Measurements from ENCODE around the gene DYNLT2. TPM values are rescaled to one million over a fixed set of nuclear protein-coding genes. Genes with fewer than 3 reads are reported as not detected.

DYNLT2 gene
- total and polyA plus RNA-seq, 2 of the 13 experiments (the other 11 are each of a cell fraction or from before 2014, with no cell fraction given), result 2.1 to 4.3 TPM

GRCh38 chr6:169701954-169702839 is 49.2 kb downstream of the DYNLT2 start, which contains the start of the genes C6orf120 and WDR27 (continued):
- TF ChIP-seq, protein P1, sequence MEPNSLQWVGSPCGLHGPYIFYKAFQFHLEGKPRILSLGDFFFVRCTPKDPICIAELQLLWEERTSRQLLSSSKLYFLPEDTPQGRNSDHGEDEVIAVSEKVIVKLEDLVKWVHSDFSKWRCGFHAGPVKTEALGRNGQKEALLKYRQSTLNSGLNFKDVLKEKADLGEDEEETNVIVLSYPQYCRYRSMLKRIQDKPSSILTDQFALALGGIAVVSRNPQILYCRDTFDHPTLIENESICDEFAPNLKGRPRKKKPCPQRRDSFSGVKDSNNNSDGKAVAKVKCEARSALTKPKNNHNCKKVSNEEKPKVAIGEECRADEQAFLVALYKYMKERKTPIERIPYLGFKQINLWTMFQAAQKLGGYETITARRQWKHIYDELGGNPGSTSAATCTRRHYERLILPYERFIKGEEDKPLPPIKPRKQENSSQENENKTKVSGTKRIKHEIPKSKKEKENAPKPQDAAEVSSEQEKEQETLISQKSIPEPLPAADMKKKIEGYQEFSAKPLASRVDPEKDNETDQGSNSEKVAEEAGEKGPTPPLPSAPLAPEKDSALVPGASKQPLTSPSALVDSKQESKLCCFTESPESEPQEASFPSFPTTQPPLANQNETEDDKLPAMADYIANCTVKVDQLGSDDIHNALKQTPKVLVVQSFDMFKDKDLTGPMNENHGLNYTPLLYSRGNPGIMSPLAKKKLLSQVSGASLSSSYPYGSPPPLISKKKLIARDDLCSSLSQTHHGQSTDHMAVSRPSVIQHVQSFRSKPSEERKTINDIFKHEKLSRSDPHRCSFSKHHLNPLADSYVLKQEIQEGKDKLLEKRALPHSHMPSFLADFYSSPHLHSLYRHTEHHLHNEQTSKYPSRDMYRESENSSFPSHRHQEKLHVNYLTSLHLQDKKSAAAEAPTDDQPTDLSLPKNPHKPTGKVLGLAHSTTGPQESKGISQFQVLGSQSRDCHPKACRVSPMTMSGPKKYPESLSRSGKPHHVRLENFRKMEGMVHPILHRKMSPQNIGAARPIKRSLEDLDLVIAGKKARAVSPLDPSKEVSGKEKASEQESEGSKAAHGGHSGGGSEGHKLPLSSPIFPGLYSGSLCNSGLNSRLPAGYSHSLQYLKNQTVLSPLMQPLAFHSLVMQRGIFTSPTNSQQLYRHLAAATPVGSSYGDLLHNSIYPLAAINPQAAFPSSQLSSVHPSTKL (CRISPR knock-in tag; IDR thresholded peaks at IDR 0.05), result peak; percentile 53
- no peak for TF ChIP-seq ATRX (CRISPR knock-in tag; IDR thresholded peaks at IDR 0.05; ENCODE audit: borderline replicate concordance)
- TF ChIP-seq TGIF2 (CRISPR knock-in tag; IDR thresholded peaks at IDR 0.05), result peak; percentile 48
- peak; percentile 96 for TF ChIP-seq ZMYM4 (CRISPR knock-in tag; IDR thresholded peaks at IDR 0.05)
- TF ChIP-seq THAP8 (CRISPR knock-in tag; IDR thresholded peaks at IDR 0.05; ENCODE audit: borderline replicate concordance), result peak; percentile 97
- TF ChIP-seq GZF1 (CRISPR knock-in tag; IDR thresholded peaks at IDR 0.05), result no peak
- TF ChIP-seq ZNF354B (CRISPR knock-in tag; IDR thresholded peaks at IDR 0.05), result no peak
- TF ChIP-seq ZNF549 (CRISPR knock-in tag; IDR thresholded peaks at IDR 0.05), result no peak
- TF ChIP-seq POLR2AphosphoS2 (IDR thresholded peaks at IDR 0.05; ENCODE audit: low read depth, low read length), result peak; percentile 38; the same call in 1 of the 2 replicates
- peak; percentile 49; the same call in 1 of the 2 replicates for TF ChIP-seq ZNF674 (CRISPR knock-in tag; IDR thresholded peaks at IDR 0.05; ENCODE audit: low read depth)
- TF ChIP-seq, protein P2, sequence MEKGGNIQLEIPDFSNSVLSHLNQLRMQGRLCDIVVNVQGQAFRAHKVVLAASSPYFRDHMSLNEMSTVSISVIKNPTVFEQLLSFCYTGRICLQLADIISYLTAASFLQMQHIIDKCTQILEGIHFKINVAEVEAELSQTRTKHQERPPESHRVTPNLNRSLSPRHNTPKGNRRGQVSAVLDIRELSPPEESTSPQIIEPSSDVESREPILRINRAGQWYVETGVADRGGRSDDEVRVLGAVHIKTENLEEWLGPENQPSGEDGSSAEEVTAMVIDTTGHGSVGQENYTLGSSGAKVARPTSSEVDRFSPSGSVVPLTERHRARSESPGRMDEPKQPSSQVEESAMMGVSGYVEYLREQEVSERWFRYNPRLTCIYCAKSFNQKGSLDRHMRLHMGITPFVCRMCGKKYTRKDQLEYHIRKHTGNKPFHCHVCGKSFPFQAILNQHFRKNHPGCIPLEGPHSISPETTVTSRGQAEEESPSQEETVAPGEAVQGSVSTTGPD (CRISPR knock-in tag; IDR thresholded peaks at IDR 0.05), result peak; percentile 83
- TF ChIP-seq ZNF619 (CRISPR knock-in tag; IDR thresholded peaks at IDR 0.05), result 0 out of 2 replicates have a peak, but pooled peaks have one; percentile 55
- peak; percentile 3; the same call in 1 of the 2 replicates for TF ChIP-seq ZNF629 (CRISPR knock-in tag; conservative IDR thresholded peaks at IDR 0.05)
- TF ChIP-seq ZNF12 (CRISPR knock-in tag; IDR thresholded peaks at IDR 0.05), result peak; percentile 82
- no peak; the same call in 1 of the 2 replicates for TF ChIP-seq GLMP (CRISPR knock-in tag; IDR thresholded peaks at IDR 0.05; ENCODE audit: borderline replicate concordance)
- peak; percentile 70 for TF ChIP-seq FOXA3 (CRISPR knock-in tag; IDR thresholded peaks at IDR 0.05)
- TF ChIP-seq BRD4 (CRISPR knock-in tag; IDR thresholded peaks at IDR 0.05), result peak; percentile 51; the same call in 1 of the 2 replicates
- TF ChIP-seq ZNF3 (CRISPR knock-in tag; IDR thresholded peaks at IDR 0.05), result no peak
- no peak; the same call in 1 of the 2 replicates for TF ChIP-seq ZNF563 (CRISPR knock-in tag; IDR thresholded peaks at IDR 0.05)
- peak; percentile 87; the same call in 1 of the 2 replicates for TF ChIP-seq ZNF724P (CRISPR knock-in tag; IDR thresholded peaks at IDR 0.05; ENCODE audit: borderline replicate concordance)

Measured in HepG2 (cell line).